Measurements from ENCODE around the gene TBC1D14. TPM values are rescaled to one million over a fixed set of nuclear protein-coding genes. Genes with fewer than 3 reads are reported as not detected.
"Not testable (repeated sequence)": the region's sequence is repeated elsewhere in the genome, so short reads cannot be mapped to it uniquely, and the experiment has no call there.

Gene TBC1D14
- total RNA-seq, 1 experiment from 2014 or later = 16.7 TPM

DNA sequence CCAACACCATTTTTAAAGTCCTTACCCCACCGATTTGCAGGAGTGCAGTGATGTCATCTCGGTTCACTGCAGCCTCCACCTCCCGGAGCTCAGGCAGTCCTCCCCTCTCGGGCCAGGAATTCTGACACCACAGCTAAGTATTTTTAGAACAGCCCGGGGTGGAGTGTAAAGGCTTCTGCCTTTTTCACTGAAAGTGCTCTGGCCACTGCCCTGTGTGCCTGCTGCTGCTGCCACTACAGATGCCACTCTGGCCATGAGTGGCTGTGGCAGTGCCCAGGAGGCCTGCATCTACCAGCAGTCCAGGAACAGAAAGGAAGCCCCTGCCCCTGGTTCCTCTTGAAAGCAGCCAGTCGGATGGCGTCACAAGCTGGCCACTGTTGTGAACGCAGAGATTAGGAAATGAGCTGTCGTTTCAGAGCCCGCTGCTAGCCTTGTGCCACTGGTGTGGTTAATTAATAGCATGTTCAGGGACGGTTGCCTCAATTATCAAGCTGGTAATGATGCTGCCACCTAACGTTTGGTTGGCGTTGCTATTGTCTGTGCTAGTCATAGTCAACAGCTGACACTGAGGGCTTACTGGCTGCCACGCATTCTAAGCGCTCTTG is 23.6 kb upstream of the TBC1D14 start:
- no peak overlapping the region for H3K4me3 ChIP-seq

DNA sequence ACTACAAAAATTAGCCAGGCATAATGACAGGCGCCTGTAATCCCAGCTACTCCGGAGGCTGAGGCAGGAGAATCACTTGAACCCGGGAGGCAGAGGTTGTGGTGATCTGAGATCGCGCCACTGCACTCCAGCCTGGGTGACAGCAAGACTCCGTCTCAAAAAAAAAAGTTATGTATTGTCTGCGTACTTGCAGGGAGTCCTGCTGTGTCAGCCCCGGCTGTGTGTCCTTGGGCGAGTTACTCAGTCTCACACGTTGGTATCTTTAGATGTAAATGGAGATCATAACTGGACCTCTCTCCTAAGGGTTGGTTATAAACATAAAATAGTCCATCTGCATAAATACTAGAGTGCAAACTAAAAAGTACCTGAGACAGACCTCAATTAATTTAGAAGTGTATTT is 22.7 kb upstream of the TBC1D14 start:
- Histone ChIP-seq H3K4me1 (replicated peaks) (peaks cover 6% of the 10 kb centered on the region), H3K27ac (no peak overlapping the region), H3K9me3 (replicated peaks) (no peaks in the 10 kb centered on the region), H3K4me3 (no peak overlapping the region), H3K36me3 (no peaks in the 10 kb centered on the region), H3K27me3 (replicated peaks) (no peaks in the 10 kb centered on the region)
- no peak for DNase-seq (ENCODE audit: low read depth in 1 of 2, low spot score in 2 of 2)

More for the DNA sequence above, 23.6 kb upstream of the TBC1D14 start:
- peak in 1 of 2 experiments; percentile 14 for DNase-seq (ENCODE audit: low read depth in 1 of 2, low spot score in 2 of 2)
- H3K4me1 ChIP-seq (replicated peaks) = peaks cover 6% of the 10 kb centered on the region
- no peaks in the 10 kb centered on the region for H3K9me3 ChIP-seq (replicated peaks)
- no peaks in the 10 kb centered on the region for H3K27me3 ChIP-seq (replicated peaks)
- no peak overlapping the region for H3K27ac ChIP-seq
- H3K36me3 ChIP-seq = no peaks in the 10 kb centered on the region

DNA sequence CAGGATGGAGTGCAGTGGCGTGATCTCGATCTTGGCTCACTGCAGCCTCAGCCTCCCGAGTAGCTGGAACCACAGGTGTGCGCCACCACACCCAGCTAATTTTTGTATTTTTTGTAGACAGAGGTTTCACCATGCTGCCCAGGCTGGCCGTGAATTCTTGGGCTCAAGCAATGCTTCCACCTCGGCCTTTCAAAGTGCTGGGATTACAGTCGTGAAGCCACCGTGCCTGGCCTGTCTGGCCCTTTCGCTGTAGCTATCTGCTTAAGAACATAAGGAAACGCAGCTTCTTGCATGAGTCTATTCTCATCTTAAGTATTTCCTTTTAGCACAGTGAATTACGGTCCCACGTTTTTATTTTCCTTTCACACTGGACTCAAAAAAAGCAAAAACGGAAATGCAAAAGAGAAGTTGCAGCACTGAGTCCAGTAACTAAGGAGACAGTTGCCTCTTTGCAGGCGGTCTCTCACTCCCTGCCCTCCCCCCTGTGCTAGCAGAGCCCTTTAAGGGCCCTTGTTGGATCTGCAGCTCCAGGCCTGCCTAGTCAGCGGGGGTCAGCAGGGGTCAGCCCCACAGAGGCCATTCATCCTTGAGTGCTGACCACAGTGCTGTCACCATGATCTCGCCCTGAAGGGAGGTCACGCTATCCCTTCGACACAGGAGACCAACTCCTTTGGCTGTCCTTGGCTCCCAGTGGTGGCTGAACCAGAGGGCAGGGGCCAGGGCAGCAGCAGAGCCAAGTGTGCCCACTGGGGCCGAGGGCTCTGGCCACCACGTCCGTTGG is 21.8 kb upstream of the TBC1D14 start:
- H3K4me1 ChIP-seq (replicated peaks) = peaks cover 12% of the 10 kb centered on the region
- no peak overlapping the region for H3K4me3 ChIP-seq
- no peaks in the 10 kb centered on the region for H3K27me3 ChIP-seq (replicated peaks)
- no peak for DNase-seq (ENCODE audit: low read depth in 1 of 2, low spot score in 2 of 2)
- no peaks in the 10 kb centered on the region for H3K9me3 ChIP-seq (replicated peaks)
- no peak overlapping the region for H3K27ac ChIP-seq
- H3K36me3 ChIP-seq = no peaks in the 10 kb centered on the region

DNA sequence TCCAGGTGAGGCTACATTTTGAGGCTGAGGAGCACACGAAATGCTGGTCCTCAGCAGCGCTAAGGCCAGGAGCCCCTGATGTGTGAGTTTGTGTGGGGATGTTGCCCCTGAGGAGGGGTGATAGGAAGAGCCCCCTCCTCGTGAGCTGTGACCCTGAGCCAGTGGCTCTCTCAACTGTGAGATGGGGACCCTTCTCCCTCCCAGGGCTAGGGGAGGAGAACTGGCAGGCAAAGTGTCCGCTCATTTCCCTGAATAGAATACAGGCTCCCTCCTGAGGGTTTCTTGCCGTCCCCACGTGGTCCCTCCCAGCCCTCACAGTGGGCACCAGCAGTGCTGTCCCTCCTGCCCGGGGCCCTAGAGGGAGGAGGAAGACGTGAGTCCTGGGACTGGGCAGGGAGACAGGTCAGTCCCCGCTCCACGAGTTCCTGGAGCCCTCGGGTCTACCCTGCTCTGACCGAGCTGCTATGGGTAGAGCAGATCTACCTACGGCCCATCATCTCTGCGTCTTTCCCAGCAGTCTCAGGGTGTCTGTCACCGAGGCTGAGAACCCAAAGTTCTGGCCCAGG is 21.0 kb upstream of the TBC1D14 start:
- Histone ChIP-seq H3K9me3 (replicated peaks) (no peaks in the 10 kb centered on the region), H3K27me3 (replicated peaks) (no peaks in the 10 kb centered on the region), H3K4me3 (no peak overlapping the region), H3K27ac (no peak overlapping the region), H3K4me1 (replicated peaks) (peaks cover 12% of the 10 kb centered on the region), H3K36me3 (no peaks in the 10 kb centered on the region)
- DNase-seq (ENCODE audit: low read depth in 1 of 2, low spot score in 2 of 2) = no peak

DNA sequence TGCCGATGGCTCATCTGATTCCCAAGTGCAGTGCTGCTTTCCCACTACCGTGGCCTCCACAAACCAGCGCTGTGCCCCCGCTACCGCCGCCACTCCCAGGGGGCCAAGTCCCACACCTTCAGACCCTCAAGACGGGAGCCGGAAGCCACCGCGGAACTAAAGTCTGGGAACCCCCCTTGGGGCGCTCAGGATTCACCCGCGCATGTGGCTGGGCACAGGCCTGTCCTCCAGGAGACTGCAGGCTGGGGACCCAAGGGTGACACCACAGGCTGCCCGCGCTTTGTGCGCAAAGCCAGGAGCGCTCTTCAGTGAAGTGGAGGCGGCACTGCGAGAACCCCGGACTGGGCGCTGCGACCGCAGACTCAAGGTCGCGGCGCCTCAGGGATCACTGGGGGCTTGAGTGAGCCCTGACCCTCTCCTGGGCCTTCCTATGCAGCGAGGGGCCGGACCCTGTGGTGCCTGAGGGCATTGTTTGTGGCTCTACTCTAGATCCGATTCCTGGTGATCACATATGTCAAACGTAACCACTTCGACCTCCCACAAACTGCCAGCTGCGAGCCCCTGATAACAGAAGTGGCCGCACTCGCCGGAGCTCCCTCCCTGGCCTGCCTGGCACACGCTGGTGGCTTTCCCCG is 20.4 kb upstream of the TBC1D14 start:
- no peak for DNase-seq (ENCODE audit: low read depth in 1 of 2, low spot score in 2 of 2)
- Histone ChIP-seq H3K4me1 (replicated peaks) (peaks cover 12% of the 10 kb centered on the region), H3K36me3 (no peaks in the 10 kb centered on the region), H3K9me3 (replicated peaks) (no peaks in the 10 kb centered on the region), H3K27ac (no peak overlapping the region), H3K4me3 (no peak overlapping the region), H3K27me3 (replicated peaks) (no peaks in the 10 kb centered on the region)

DNA sequence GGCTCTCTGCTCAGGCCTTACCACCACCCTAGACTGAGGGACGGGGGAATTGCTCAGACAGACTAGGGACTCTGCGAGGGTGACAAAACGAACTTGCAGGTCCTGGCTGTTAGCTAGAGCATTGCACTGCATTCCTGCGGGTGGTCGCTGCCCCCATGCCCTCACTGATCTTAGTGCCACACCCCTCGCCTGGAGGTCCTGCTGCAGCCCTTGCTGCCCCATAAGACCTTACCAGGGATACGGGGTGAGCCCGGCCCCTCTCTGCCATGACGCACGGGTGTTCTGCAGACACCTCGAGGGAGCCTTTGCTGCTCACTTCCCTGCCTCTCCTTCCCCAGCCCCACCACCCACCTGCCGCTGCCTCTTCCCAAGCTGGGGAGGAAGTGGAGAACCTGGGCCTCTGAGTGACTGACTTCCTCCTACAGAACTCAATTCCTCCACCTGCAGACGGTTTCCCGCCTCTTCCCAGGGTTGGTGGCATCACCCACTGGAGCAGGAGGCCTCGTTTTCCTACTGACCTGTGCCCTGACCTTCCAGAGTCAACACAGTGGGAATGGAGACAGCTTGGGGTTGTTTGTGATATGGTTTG is 19.8 kb upstream of the TBC1D14 start:
- Histone ChIP-seq H3K9me3 (replicated peaks) (no peaks in the 10 kb centered on the region), H3K36me3 (no peaks in the 10 kb centered on the region), H3K4me3 (no peak overlapping the region), H3K27me3 (replicated peaks) (no peaks in the 10 kb centered on the region), H3K27ac (no peak overlapping the region), H3K4me1 (replicated peaks) (peaks cover 12% of the 10 kb centered on the region)
- no peak for DNase-seq (ENCODE audit: low read depth in 1 of 2, low spot score in 2 of 2)

DNA sequence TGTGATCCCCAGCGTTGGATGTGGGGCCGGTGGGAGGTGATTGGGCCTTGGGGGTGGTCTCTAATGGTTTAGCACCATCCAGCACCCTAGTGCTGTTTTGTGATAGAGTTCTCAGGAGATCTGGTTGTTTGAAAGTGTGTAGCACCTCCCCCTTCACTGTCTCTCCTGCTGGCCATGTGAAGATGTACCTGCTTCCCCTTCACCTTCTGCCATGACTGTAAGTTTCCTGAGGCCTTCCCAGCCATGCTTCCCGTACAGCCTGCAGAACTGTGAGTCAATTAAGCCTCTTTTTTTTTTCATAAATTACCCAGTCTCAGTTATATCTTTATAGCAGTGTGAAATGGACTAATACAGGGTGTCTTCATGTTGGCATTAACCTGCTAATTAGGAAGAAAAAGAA is 19.3 kb upstream of the TBC1D14 start:
- H3K4me3 ChIP-seq = no peak overlapping the region
- peaks cover 12% of the 10 kb centered on the region for H3K4me1 ChIP-seq (replicated peaks)
- no peaks in the 10 kb centered on the region for H3K27me3 ChIP-seq (replicated peaks)
- no peak for DNase-seq (ENCODE audit: low read depth in 1 of 2, low spot score in 2 of 2)
- no peaks in the 10 kb centered on the region for H3K9me3 ChIP-seq (replicated peaks)
- H3K27ac ChIP-seq = no peak overlapping the region
- H3K36me3 ChIP-seq = no peaks in the 10 kb centered on the region

DNA sequence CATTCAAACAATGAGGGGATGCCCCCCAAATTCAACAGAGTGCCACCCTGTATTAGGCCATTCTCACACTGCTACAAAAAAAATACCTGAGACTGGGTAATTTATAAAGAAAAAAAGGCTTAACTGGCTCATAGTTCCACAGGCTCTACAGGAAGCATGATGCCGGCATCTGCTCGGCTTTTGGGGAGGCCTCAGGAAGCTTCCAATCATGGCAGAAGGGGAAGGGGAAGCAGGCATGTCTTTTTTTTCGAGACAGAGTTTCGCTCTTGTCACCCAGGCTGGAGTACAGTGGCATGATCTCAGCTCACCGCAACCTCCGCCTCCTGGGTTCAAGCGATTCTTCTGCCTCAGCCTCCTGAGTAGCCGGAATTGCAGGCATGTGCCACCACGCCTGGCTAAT is 18.7 kb upstream of the TBC1D14 start:
- not testable (repeated sequence) for H3K27me3 ChIP-seq (replicated peaks); DNase-seq (ENCODE audit: low read depth in 1 of 2, low spot score in 2 of 2); H3K4me3 ChIP-seq; H3K27ac ChIP-seq; H3K36me3 ChIP-seq; H3K9me3 ChIP-seq (replicated peaks)
- peaks cover 11% of the 10 kb centered on the region for H3K4me1 ChIP-seq (replicated peaks)

DNA sequence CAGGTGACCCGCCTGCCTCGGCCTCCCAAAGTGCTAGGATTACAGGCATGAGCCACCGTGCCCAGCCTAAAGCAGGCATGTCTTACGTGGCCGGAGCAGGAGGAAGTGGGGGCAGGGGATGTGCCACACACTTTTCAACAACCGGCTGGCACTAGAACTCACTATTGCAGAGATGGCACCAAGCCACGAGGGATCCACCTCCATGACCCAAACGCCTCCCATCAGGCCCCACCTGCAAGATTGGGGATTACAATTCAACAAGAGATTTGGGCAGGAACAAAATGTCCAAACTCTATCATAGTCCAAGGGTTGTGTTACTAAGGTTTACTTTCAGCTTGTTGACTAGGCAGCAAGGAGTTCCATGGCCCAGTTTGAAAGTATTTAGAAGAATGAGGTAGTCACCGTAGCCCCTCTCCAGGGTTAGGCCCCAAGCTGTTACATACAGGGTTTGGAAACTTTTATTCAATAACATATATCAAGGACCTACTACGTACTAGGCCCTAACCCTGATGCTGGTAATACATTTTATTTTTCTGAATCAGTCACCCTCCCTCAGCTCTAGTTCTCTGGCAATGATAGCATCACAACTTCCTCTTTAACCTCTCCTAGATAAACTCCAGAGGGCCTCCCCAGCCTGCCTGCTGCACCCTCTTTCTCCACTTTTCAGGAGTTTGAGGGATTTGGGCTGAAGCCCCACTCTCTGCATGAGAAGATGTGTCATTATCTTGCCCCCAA is 18.0 kb upstream of the TBC1D14 start:
- no peaks in the 10 kb centered on the region for H3K36me3 ChIP-seq
- no peak for DNase-seq (ENCODE audit: low read depth in 1 of 2, low spot score in 2 of 2)
- no peak overlapping the region for H3K4me3 ChIP-seq
- H3K9me3 ChIP-seq (replicated peaks) = no peaks in the 10 kb centered on the region
- peaks cover 7% of the 10 kb centered on the region for H3K4me1 ChIP-seq (replicated peaks)
- no peak overlapping the region for H3K27ac ChIP-seq
- H3K27me3 ChIP-seq (replicated peaks) = no peaks in the 10 kb centered on the region

DNA sequence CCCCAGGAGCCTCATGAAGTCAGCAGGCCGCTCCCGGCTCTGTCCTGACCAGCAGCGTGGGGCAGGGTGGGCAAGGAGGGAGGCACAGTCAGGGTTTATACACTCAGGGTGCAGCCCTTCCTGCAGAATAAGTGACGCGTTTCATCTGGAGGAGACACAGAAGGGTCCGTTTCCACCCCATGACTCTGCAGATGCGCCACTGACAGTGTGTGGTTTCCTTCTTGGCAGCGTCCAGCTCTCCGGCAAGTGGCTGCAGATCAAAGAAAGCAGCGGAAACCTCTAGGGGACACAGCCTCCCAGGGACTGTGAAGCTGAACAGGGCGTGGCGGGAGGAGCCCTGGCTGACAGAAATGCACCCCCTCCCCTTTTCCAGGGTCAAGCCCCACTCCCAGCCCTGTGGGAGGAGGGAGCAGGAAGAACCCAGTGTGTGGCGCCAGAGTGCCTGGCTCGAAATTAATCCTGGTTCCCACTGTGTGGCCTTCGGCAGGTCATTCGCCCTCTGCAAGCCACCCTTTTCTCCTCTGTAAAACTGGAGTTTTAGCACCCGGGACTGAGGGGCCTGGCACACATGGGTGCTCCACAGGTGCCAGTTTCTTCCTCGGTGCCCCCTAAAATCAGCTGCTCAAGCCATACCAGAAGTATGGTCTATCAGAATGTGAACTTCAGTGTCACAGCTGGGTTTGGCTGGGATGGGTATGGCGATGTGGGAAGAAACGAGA is 17.3 kb upstream of the TBC1D14 start:
- Histone ChIP-seq H3K27ac (no peak overlapping the region), H3K4me1 (replicated peaks) (peaks cover 7% of the 10 kb centered on the region), H3K27me3 (replicated peaks) (no peaks in the 10 kb centered on the region), H3K36me3 (no peaks in the 10 kb centered on the region), H3K4me3 (no peak overlapping the region), H3K9me3 (replicated peaks) (no peaks in the 10 kb centered on the region)
- peak in 1 of 2 experiments; percentile 16 for DNase-seq (ENCODE audit: low read depth in 1 of 2, low spot score in 2 of 2)

DNA sequence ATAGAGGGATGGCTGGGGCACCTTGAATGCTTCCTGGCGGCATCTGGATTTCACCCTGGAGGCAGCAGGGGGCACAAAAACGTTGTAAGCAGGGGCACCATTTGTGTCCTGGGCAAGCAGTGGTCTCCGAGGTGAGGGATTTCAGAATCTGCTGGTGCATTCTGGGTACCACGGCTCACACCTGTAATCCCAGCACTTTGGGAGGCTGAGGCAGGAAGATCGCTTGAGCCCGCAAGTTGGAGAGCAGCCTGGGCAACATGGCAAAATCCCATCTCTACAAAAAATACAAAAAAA is 16.8 kb upstream of the TBC1D14 start:
- no peak for DNase-seq (ENCODE audit: low read depth in 1 of 2, low spot score in 2 of 2)
- peaks cover 7% of the 10 kb centered on the region for H3K4me1 ChIP-seq (replicated peaks)
- no peaks in the 10 kb centered on the region for H3K27me3 ChIP-seq (replicated peaks)
- H3K27ac ChIP-seq = no peak overlapping the region
- H3K36me3 ChIP-seq = no peaks in the 10 kb centered on the region
- no peaks in the 10 kb centered on the region for H3K9me3 ChIP-seq (replicated peaks)
- H3K4me3 ChIP-seq = no peak overlapping the region

DNA sequence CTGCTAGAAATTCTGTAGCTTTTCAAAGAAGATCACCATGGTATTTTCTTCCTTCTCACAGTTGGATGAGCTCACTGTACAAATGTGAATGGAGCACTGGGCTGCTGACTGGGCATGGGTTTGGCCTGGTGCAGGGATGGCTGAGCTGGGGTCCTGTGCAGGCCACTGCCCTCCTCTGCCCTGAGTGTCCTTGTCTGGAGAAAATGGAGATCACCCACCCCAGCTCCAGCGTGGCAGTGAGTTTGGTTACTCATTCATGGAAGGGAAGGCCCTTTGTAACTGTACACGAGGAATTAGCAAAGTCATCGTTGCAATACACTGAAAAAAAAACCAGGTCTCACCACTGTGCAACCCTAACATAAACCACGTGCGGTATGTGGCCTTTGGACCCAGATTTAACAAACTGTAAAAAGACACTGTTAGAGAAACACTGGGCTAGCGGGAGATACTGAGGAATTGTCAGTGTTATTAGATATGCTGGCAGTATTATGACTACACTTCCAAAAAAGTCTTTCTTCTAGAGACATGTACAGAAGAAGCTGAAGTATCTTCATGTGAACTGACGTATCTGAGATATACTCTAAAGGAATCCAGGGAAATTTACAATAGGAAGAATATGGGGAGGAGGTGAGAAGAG is 16.1 kb upstream of the TBC1D14 start:
- Histone ChIP-seq H3K27me3 (replicated peaks) (no peaks in the 10 kb centered on the region), H3K4me3 (no peak overlapping the region), H3K36me3 (no peaks in the 10 kb centered on the region), H3K4me1 (replicated peaks) (peaks cover 7% of the 10 kb centered on the region), H3K9me3 (replicated peaks) (no peaks in the 10 kb centered on the region), H3K27ac (no peak overlapping the region)
- DNase-seq (ENCODE audit: low read depth in 1 of 2, low spot score in 2 of 2) = no peak

DNA sequence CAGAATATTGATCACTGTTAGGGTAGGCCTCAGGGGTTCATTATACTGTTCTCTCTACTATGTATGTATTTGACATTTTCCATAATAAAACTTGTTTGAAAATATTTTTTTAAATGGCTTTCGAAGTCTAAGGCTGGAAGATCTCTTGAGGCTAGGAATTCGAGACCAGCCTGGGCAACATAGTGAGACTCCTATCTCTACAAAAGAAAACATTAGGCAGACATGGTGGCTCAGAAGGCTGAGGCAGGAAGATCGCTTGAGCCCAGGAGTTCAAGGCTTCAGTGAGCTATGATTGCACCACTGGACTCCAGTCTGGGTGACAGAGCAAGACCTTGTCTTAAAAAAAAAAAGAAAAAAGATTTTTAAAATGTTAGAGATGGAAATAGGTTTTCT is 15.5 kb upstream of the TBC1D14 start:
- Histone ChIP-seq H3K27me3 (replicated peaks) (no peaks in the 10 kb centered on the region), H3K36me3 (no peaks in the 10 kb centered on the region), H3K4me1 (replicated peaks) (peaks cover 7% of the 10 kb centered on the region), H3K4me3 (no peak overlapping the region), H3K27ac (no peak overlapping the region), H3K9me3 (replicated peaks) (no peaks in the 10 kb centered on the region)
- DNase-seq (ENCODE audit: low read depth in 1 of 2, low spot score in 2 of 2) = no peak
